ENCODE results near the gene SSR2.
"Not testable (repeated sequence)": the region's sequence is repeated elsewhere in the genome, so short reads cannot be mapped to it uniquely, and the experiment has no call there.

The SSR2 gene

GRCh38 chr1:156048663-156049258, 28.0 kb upstream of the SSR2 start:
- DNase-seq (ENCODE audit: low read depth) = no peak

DNA sequence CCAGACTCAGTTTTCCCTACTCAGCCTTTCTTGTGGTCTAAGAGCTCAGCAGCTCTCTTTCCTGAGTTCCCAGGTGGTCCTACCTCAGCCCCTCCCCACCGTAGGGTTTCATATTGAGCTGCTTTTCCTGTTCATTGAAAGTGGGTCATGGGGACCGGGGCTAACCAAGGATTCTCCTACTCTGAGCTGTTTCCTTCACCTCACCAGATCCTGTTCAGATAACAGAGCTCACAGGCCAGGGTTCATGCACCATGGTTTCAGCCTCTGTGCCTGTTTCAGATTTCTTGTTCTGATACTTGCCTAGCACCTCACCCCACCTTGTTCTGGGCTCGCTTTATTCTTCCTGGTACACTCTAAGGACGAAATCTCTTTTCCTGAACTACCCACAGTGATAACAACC, 24.3 kb upstream of the SSR2 start:
- no peak for DNase-seq (ENCODE audit: low read depth)

GRCh38 chr1:156042828-156043227, 22.1 kb upstream of the SSR2 start:
- no peak for DNase-seq (ENCODE audit: low read depth)

GRCh38 chr1:156034991-156035390, 14.2 kb upstream of the SSR2 start:
- not testable (repeated sequence) for DNase-seq (ENCODE audit: low read depth)

- DNase-seq (ENCODE audit: low read depth) = no peak
Observed at GRCh38 chr1:156033011-156033410, 12.3 kb upstream of the SSR2 start.

GRCh38 chr1:156026588-156026987, 5.8 kb upstream of the SSR2 start:
- no peak for DNase-seq (ENCODE audit: low read depth)

GRCh38 chr1:156025876-156026275, 5.1 kb upstream of the SSR2 start:
- no peak for DNase-seq (ENCODE audit: low read depth)

DNA sequence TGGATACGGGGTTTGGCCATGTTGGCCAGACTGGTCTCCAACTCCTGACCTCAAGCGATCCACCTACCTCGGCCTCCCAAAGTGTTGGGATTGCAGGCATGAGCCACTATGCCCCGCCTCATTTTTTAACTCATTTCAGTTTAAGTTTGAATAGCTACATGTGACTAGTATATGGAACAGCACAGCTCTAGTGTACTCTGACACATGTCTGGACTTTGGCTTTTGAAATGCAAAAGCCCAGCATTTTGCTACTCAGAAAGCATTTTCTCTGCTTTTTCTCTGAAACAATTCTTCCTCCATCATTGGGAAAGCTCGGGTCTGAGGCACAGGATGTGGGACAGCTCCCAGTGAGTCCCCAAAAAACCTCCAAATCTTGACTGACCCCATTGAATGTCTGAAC, 4.0 kb upstream of the SSR2 start:
- no peak for DNase-seq (ENCODE audit: low read depth)

GRCh38 chr1:156021954-156022353, 1.2 kb upstream of the SSR2 start:
- DNase-seq (ENCODE audit: low read depth) = no peak

GRCh38 chr1:156021093-156021428, 310 bp upstream of the SSR2 start:
- no peak for DNase-seq (ENCODE audit: low read depth)

GRCh38 chr1:156019946-156020292, 832 bp downstream of the SSR2 start:
- DNase-seq (ENCODE audit: low read depth) = no peak

DNA sequence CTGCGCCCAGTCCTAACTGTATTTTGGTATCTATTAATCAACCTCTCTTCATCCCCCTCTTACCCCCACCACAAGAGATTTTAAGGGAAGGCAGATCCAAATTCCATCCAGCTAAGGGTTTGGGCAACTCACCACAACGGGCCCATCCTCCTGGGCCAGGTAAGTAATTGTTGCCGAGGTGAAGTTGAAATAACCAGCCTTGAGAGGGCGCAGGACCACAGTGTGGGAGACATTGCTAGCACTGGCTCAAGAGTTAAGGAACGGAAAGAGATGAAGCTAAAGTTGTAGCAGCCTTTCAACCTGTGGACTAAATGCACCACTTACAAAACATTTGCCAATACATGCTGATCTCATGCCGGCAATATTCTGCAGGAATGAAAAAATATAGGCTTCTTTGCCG, 5.9 kb downstream of the SSR2 start:
- DNase-seq (ENCODE audit: low read depth) = no peak

GRCh38 chr1:156012051-156012817, 8.5 kb downstream of the SSR2 start:
- DNase-seq (ENCODE audit: low read depth) = no peak

GRCh38 chr1:156009404-156009803, 11.3 kb downstream of the SSR2 start:
- no peak for DNase-seq (ENCODE audit: low read depth)

DNA sequence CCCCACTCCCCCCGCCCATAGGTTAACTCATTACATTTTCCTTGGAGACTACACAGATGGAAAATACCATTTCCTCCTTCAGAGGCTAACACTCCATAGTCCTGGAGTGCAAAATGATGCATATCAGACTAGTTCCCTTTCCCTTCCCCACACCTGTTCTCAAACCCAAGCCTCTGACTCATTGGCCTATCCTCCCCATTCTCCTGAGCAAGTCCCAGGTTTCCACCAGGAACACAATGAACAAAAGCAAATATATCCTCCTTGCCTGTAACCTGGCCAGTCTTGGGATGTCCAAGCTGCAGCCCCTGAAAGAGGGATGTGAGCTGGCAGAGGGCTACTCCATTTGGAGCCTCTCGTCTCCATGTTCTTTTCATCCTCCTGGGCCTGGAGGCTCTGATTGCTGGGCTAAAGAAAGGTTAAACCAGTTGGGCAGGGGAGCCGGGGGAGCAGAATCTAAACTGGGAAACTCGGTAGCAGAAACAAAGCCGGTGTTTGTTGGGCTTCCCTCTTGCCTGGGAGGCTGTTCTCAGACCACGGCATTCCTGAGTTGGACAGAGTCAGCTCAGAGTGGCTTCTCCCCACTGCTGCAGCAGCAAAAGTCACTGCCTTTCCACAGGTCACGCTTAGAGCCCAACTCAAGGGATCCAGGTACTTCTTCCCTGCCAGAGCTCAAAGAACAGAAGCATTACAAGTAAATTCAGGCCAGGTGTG, 13.9 kb downstream of the SSR2 start:
- DNase-seq (ENCODE audit: low read depth) = no peak

DNA sequence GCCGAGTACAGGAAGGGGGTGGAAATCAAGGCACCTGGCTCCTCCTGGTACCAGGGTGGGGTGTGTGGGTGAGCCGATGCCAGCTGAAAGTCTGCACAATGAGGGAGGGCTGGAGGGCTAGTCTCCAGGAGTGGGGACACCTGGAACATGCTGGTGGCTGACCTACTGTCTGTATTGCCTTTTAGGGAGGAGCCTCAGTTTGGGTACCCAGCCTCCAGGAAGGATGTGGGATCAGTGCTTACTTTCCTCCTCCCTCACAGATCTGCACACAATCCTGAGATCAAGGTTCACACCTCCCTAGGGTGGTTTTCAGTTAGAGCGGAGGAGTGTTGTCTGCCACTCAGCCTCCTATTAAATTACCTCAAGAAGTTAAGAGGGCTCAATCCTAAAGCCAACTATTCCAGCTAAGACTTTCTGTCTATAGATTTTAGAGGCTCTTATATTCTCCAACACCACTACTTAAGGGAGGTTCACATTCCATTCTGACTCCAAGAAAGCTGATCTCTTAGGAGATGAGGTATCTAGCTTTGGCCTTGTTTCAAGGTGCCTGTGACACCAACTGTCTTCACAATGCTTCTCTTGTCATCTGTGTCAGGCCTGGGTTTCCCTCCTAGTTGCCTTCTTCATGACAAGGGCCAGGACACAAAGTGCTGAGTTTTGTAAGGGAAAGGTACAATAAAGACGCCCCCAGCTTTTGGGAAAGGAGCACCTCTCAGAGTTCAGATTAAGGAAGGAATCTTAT, 15.7 kb downstream of the SSR2 start:
- DNase-seq (ENCODE audit: low read depth) = no peak

DNA sequence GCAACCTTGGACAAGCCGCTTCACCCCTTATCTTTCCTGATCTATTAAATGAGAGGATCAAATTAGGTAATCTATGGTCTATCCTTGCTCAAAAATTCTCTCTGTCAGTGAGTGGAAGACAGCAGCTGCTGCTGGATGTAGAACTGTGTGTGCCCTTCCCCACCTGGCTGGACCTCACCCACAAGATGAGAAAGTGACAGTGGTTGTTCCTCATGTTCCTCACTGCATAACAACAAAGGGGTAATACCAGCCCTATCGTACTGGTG, 16.9 kb downstream of the SSR2 start:
- no peak for DNase-seq (ENCODE audit: low read depth)

DNA sequence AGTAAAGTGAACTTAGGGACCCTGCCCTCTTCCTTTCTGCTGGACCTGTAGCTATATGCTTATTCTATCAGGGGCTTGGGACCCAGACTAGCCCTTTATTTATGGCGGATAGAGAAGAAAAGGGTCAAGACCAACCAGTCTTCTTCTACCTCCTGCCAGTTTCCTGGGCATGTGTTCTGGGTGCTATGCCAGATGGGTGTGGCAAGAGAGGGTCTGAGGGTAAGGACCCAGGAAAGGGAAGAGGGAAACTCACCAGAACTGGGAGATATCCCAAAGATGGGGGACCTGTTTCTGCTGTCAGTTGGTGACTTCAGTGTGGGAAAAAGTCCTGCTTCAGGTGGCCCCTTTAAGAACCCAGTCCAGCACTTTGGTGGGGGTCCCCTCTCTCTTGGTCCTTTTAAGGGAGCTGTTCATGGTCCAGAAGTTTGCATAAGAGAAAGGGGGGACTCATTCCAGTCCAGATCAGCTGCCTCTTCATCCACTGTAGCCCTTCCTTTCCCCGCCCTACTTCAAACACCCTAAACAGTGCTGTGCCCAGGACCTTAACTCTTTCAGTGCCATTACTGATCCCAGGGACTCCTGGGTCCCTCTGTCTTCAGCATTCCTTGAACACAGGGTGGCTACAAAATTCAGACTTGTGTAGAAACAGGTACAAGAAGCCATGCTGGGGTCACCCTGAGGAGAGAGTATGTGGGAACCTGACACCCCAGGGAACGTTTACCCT, 18.4 kb downstream of the SSR2 start:
- DNase-seq (ENCODE audit: low read depth) = no peak

- no peak for DNase-seq (ENCODE audit: low read depth)
Observed at GRCh38 chr1:156001662-156002171, 19.0 kb downstream of the SSR2 start.

GRCh38 chr1:156001021-156001661, 19.6 kb downstream of the SSR2 start:
- no peak for DNase-seq (ENCODE audit: low read depth)

GRCh38 chr1:155999964-156000363, 20.8 kb downstream of the SSR2 start:
- no peak for DNase-seq (ENCODE audit: low read depth)

DNA sequence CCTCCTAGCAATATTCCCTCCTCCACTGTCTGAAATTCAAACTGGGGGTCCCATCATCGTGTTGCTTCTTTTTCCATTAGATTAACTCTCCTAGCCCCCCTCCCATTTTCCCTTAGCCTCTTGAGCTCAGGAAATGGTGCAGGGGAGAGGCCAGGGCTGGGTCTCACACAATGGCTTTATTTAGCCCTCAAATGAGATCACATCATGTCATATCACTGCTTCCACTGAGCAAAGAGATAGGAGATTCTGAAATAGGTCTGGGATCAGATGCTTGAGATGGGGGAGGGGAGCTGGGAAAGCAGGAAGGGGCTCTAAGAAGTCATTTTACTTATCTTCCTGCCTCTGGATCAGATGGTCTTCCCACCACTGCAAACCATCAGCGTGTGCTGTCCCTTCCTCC, 24.6 kb downstream of the SSR2 start:
- DNase-seq (ENCODE audit: low read depth) = no peak
